ENCODE measurements around the gene HERC2.
"Not testable (repeated sequence)": the region's sequence is repeated elsewhere in the genome, so short reads cannot be mapped to it uniquely, and the experiment has no call there.

The HERC2 gene

DNA sequence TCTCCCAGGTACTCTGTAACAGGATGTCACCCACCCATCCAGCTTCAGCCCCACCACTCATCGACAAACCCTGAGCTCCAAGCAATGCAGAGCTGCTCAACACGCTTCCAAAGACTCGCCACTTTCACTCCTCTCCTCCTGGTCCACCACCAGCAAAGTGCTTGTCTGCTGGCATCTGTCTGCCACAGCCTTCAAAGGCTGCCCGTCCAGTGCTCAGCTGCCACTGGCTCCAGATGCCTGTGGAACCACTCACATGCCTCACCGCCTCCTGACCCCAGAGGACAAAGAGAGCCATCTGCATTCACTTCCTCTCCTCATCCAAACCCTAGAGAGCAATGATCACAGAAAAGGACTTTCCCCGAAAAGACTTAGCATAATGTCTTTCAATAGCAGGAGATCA, 113.4 kb downstream of the HERC2 start:
- H2AFZ ChIP-seq (ENCODE audit: low read depth, low read length, severe bottlenecking), result no peak overlapping the region
- no peaks in the 10 kb centered on the region for H3K79me2 ChIP-seq (ENCODE audit: insufficient read depth, low read length)
- no peaks in the 10 kb centered on the region for H3F3A ChIP-seq (ENCODE audit: insufficient read depth)
- H3K27me3 ChIP-seq (ENCODE audit: low read length), result no peaks in the 10 kb centered on the region
- H3K4me3 ChIP-seq (ENCODE audit: insufficient read depth, low read length, poor library complexity, severe bottlenecking), result no peak overlapping the region
- no peaks in the 10 kb centered on the region for H4K20me1 ChIP-seq (ENCODE audit: low read depth, low read length)
- TF ChIP-seq EZH2phosphoT487 (conservative IDR thresholded peaks at IDR 0.05; ENCODE audit: low read length), result no peak
- TF ChIP-seq, protein P1, sequence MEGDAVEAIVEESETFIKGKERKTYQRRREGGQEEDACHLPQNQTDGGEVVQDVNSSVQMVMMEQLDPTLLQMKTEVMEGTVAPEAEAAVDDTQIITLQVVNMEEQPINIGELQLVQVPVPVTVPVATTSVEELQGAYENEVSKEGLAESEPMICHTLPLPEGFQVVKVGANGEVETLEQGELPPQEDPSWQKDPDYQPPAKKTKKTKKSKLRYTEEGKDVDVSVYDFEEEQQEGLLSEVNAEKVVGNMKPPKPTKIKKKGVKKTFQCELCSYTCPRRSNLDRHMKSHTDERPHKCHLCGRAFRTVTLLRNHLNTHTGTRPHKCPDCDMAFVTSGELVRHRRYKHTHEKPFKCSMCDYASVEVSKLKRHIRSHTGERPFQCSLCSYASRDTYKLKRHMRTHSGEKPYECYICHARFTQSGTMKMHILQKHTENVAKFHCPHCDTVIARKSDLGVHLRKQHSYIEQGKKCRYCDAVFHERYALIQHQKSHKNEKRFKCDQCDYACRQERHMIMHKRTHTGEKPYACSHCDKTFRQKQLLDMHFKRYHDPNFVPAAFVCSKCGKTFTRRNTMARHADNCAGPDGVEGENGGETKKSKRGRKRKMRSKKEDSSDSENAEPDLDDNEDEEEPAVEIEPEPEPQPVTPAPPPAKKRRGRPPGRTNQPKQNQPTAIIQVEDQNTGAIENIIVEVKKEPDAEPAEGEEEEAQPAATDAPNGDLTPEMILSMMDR (IDR thresholded peaks at IDR 0.05; ENCODE audit: insufficient read depth, low read length, poor library complexity, severe bottlenecking), result no peak
- H3K9me2 ChIP-seq (replicated peaks; ENCODE audit: insufficient read depth, low read length), result no peaks in the 10 kb centered on the region
- no peaks in the 10 kb centered on the region for H3K9me3 ChIP-seq (ENCODE audit: insufficient read depth, low read length)
- no peak overlapping the region for H3K4me2 ChIP-seq (ENCODE audit: low read depth, low read length, poor library complexity, severe bottlenecking)
- no peak overlapping the region for H3K9ac ChIP-seq (ENCODE audit: low read length)
- H3K36me3 ChIP-seq (ENCODE audit: low read length), result no peaks in the 10 kb centered on the region
- H3K27ac ChIP-seq (ENCODE audit: low read depth, low read length), result no peak overlapping the region

DNA sequence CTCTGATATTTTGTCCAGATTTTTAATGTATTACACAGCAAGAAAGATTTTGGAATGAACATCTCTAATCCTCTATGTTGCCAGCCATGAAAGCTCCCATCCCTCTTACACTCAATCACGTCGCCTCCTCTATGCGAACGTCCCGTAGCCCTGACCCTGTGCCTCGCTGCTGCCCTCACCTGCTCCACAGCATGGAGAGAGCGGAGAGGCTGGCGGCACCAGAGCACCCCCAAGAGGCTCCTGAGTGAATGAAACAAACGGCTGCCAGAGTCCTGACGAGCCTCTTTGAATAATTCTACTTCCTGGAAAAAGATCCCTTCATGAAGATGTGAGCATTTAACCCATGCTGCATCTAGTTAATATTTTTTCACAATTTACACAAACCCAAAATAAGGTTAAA, 116.3 kb downstream of the HERC2 start:
- not testable (repeated sequence) for H4K20me1 ChIP-seq (ENCODE audit: low read depth, low read length); H3K4me2 ChIP-seq (ENCODE audit: low read depth, low read length, poor library complexity, severe bottlenecking); H3K9me2 ChIP-seq (replicated peaks; ENCODE audit: insufficient read depth, low read length); H3K9me3 ChIP-seq (ENCODE audit: insufficient read depth, low read length); H3K9ac ChIP-seq (ENCODE audit: low read length); H2AFZ ChIP-seq (ENCODE audit: low read depth, low read length, severe bottlenecking); H3K36me3 ChIP-seq (ENCODE audit: low read length); H3K27ac ChIP-seq (ENCODE audit: low read depth, low read length); H3F3A ChIP-seq (ENCODE audit: insufficient read depth); H3K27me3 ChIP-seq (ENCODE audit: low read length); H3K79me2 ChIP-seq (ENCODE audit: insufficient read depth, low read length); H3K4me3 ChIP-seq (ENCODE audit: insufficient read depth, low read length, poor library complexity, severe bottlenecking)

DNA sequence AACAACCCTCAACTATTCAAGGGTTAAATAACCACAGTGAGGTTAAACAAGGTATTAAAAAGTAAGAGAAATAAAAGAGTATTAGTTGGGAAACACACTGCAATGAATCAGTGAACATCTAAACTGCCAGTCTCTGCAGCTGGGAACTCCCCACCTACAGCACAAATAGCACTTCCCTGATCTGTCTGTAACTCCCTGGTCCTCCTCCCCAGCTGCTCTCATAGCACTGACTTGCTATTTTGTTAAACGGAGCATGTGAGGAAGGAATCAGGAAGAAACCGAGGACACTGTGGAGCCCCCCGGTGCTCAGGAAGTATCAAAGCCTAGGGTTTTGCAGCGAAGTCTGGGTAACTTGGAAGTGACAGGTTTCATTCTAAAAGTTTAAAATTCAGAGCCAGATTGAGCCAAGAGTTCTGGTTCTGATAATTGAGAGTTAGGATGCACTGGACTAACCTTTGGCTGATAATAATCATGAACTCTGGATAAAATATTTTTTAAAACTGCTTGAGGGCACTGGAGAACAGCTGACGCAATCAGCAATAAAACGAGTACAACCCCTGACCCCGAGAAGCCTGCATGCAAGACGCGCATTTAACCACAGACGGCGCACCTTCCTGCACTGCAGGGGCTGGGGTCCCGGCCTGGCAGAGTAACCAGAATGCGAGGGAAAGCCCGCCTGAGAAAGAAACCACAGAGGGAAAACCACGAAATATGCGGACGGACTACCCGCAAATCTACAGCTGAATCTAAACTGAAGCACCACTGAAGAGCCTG, 118.7 kb downstream of the HERC2 start:
- not testable (repeated sequence) for H4K20me1 ChIP-seq (ENCODE audit: low read depth, low read length); H3K9ac ChIP-seq (ENCODE audit: low read length); H3K9me3 ChIP-seq (ENCODE audit: insufficient read depth, low read length); H3K79me2 ChIP-seq (ENCODE audit: insufficient read depth, low read length); H3K4me2 ChIP-seq (ENCODE audit: low read depth, low read length, poor library complexity, severe bottlenecking); H3K4me3 ChIP-seq (ENCODE audit: insufficient read depth, low read length, poor library complexity, severe bottlenecking); H3K27ac ChIP-seq (ENCODE audit: low read depth, low read length); H3F3A ChIP-seq (ENCODE audit: insufficient read depth); H2AFZ ChIP-seq (ENCODE audit: low read depth, low read length, severe bottlenecking); H3K27me3 ChIP-seq (ENCODE audit: low read length); H3K9me2 ChIP-seq (replicated peaks; ENCODE audit: insufficient read depth, low read length); H3K36me3 ChIP-seq (ENCODE audit: low read length)

DNA sequence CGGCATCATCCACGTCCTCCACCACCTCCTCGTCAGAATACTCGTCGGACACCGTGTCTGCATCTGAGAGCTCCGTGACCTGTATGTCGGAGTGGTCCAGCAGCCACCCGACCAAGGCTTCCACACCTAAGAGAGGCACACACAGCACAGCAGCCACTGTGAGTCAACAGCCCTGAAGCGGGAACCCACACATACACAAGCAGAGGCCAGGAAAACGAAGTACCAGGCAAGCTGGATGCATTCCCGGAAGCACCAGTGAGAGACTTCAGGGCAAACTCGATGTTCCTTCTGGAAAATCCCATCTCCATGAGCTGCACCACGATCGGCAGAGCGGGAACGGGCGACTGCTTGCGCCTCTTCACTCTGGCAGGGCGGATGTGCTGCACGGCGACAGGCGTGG, 119.9 kb downstream of the HERC2 start:
- not testable (repeated sequence) for H3K9me2 ChIP-seq (replicated peaks; ENCODE audit: insufficient read depth, low read length); H3K27me3 ChIP-seq (ENCODE audit: low read length); H2AFZ ChIP-seq (ENCODE audit: low read depth, low read length, severe bottlenecking); H3K36me3 ChIP-seq (ENCODE audit: low read length); H3K4me2 ChIP-seq (ENCODE audit: low read depth, low read length, poor library complexity, severe bottlenecking); H3K79me2 ChIP-seq (ENCODE audit: insufficient read depth, low read length); H4K20me1 ChIP-seq (ENCODE audit: low read depth, low read length); H3K9ac ChIP-seq (ENCODE audit: low read length); H3K27ac ChIP-seq (ENCODE audit: low read depth, low read length); H3F3A ChIP-seq (ENCODE audit: insufficient read depth); H3K4me3 ChIP-seq (ENCODE audit: insufficient read depth, low read length, poor library complexity, severe bottlenecking); H3K9me3 ChIP-seq (ENCODE audit: insufficient read depth, low read length)

DNA sequence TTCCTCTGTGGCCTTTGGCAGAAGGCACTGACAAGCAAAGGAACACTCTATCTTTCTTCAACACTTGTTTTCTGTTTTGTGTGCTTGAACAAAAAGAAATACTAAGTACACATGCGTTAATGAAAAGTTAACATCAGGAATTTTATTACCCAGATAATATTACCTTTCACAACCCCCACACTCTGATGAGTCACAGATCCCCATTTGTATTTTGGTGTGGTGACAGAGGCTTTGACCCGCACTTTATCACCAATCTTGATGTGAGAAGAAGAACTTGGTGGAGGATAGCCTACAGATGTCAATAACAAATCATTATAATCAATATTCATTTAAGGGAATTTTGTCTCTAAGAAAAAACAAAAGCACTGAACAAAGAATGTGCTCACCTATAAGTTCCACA, 123.8 kb downstream of the HERC2 start:
- H3K27me3 ChIP-seq (ENCODE audit: low read length); H3K9me3 ChIP-seq (ENCODE audit: insufficient read depth, low read length); H3K36me3 ChIP-seq (ENCODE audit: low read length); H3K9ac ChIP-seq (ENCODE audit: low read length); H3K27ac ChIP-seq (ENCODE audit: low read depth, low read length); H3F3A ChIP-seq (ENCODE audit: insufficient read depth); H3K4me3 ChIP-seq (ENCODE audit: insufficient read depth, low read length, poor library complexity, severe bottlenecking); H3K9me2 ChIP-seq (replicated peaks; ENCODE audit: insufficient read depth, low read length); H4K20me1 ChIP-seq (ENCODE audit: low read depth, low read length); H3K4me2 ChIP-seq (ENCODE audit: low read depth, low read length, poor library complexity, severe bottlenecking); H2AFZ ChIP-seq (ENCODE audit: low read depth, low read length, severe bottlenecking); H3K79me2 ChIP-seq (ENCODE audit: insufficient read depth, low read length): not testable (repeated sequence)

DNA sequence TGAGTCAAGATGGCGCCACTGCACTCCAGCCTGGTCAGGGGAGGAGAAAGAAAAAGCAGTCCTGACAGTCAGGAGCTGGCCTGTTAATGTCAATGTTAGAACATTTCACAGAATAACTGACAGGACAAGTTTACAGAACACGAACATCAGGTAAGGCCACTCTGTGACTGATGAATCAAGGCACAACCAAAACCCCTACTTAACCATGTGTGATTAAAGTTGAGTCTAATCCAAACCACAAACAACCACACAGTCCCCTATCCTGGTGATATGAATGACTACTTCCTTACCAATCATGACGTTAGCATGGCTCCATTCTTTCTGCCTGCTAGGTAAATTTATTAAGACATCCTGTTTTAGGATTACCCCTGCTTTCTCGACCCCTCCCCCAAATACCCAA, 124.3 kb downstream of the HERC2 start:
- not testable (repeated sequence) for H3K4me3 ChIP-seq (ENCODE audit: insufficient read depth, low read length, poor library complexity, severe bottlenecking); H3F3A ChIP-seq (ENCODE audit: insufficient read depth); H3K4me2 ChIP-seq (ENCODE audit: low read depth, low read length, poor library complexity, severe bottlenecking); H3K9ac ChIP-seq (ENCODE audit: low read length); H3K9me3 ChIP-seq (ENCODE audit: insufficient read depth, low read length); H3K79me2 ChIP-seq (ENCODE audit: insufficient read depth, low read length); H4K20me1 ChIP-seq (ENCODE audit: low read depth, low read length); H3K36me3 ChIP-seq (ENCODE audit: low read length); H3K9me2 ChIP-seq (replicated peaks; ENCODE audit: insufficient read depth, low read length); H3K27ac ChIP-seq (ENCODE audit: low read depth, low read length); H3K27me3 ChIP-seq (ENCODE audit: low read length); H2AFZ ChIP-seq (ENCODE audit: low read depth, low read length, severe bottlenecking)

DNA sequence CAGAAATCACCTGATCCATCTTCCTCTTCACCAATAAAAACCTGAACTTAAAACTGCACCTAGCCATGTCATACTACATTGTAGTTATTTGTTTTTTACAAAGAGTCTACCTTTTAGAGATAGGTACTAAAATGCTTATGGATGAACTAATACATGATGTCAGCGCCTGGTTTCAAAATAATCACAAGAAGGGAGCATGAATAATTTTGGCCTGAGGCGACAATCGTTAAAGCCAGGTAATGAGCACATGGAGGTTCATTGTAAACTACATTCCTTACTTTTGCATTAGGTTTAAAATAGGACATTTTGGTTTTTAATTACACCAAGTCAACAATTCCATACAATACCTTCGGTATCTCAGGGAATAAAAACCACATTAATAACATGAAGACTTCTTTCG, 125.4 kb downstream of the HERC2 start:
- H3K27ac ChIP-seq (ENCODE audit: low read depth, low read length); H3K27me3 ChIP-seq (ENCODE audit: low read length); H3K4me2 ChIP-seq (ENCODE audit: low read depth, low read length, poor library complexity, severe bottlenecking); H3K9ac ChIP-seq (ENCODE audit: low read length); H4K20me1 ChIP-seq (ENCODE audit: low read depth, low read length); H3K4me3 ChIP-seq (ENCODE audit: insufficient read depth, low read length, poor library complexity, severe bottlenecking); H3K9me3 ChIP-seq (ENCODE audit: insufficient read depth, low read length); H3K79me2 ChIP-seq (ENCODE audit: insufficient read depth, low read length); H3F3A ChIP-seq (ENCODE audit: insufficient read depth); H2AFZ ChIP-seq (ENCODE audit: low read depth, low read length, severe bottlenecking); H3K36me3 ChIP-seq (ENCODE audit: low read length); H3K9me2 ChIP-seq (replicated peaks; ENCODE audit: insufficient read depth, low read length): not testable (repeated sequence)
